HG02571 (cell line): ENCODE data around the gene GPR26.

Experiments used
- ATAC-seq: cut with Tn5 transposase; IDR thresholded peaks from one replicate; pipeline ENCODE4 v1.9.1; 2021; ENCODE audit warnings: mild to moderate bottlenecking, moderate library complexity; ENCODE audit not compliant: unreplicated experiment

Gene GPR26, protein sequence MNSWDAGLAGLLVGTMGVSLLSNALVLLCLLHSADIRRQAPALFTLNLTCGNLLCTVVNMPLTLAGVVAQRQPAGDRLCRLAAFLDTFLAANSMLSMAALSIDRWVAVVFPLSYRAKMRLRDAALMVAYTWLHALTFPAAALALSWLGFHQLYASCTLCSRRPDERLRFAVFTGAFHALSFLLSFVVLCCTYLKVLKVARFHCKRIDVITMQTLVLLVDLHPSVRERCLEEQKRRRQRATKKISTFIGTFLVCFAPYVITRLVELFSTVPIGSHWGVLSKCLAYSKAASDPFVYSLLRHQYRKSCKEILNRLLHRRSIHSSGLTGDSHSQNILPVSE

GRCh38 chr10:123666318-123667236, at the start of gene GPR26:
TSS of gene GPR26 (plus strand) at chr10:123666355. CDS start at chr10:123666408, 53 bp downstream.
- no peak for ATAC-seq

GRCh38 chr10:123618224-123618623, 47.9 kb upstream of the GPR26 start:
- ATAC-seq: no peak

DNA sequence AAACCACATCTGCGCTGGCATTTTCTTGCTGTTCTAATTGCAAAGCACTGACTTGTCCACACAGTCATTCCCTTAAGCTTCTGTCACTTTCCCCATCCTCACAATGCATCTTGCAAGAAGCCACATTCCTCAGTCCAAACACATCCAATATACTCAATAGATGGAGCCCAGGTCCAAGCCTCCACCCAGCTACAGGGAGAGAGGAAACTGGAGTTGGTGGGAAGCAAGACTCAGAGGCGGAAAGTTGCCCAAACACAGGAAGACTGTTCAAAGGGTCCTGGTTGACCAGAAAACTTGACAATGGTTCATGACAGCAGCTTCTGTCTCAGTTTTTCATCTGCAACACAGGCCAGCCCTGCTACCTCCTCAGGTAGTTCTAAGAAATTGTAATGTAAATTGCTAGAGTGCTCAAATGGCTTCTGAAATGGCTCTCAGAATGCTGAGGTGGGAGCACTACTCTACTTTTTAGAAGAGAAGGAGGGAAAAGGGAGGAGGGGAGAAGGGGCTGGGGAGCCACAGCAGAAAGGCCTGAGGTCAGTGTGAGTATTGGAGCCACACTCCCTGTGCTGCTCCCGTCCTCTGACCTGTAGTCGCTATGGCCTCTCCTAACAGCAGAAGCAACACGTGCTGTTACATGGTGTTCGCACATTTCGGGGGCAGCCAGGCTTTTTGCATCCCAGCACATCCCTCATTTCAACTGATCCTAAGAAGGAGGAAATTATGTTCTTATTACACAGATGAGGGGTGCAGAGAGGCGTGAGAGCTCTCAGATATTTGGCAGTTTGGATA, 46.9 kb upstream of the GPR26 start:
- ATAC-seq: no peak

GRCh38 chr10:123620621-123621020, 45.5 kb upstream of the GPR26 start:
- no peak for ATAC-seq

GRCh38 chr10:123621492-123621891, 44.7 kb upstream of the GPR26 start:
- ATAC-seq: no peak

- no peak for ATAC-seq
Observed at GRCh38 chr10:123621916-123622315, 44.2 kb upstream of the GPR26 start.

- ATAC-seq: no peak
Observed at GRCh38 chr10:123622381-123622780, 43.8 kb upstream of the GPR26 start.

DNA sequence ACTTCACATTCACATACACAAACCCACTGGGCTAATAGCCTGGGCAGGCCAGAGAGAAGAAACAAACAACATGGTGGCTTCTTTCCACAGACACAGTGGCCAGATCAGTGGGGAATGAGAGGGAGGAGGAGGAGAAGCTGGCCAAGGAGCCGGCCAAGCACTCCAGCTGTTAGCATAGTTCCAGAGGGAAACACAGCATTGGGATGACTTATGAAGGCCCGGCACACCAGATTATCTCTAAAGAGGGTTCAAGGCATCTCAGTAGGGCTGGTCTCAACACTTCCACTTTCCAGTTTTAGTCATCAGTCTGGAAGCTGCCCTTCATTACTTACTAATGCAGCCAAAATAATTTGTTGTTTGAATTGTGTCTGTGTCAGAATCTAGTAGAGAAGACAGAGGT, 42.1 kb upstream of the GPR26 start:
- no peak for ATAC-seq

DNA sequence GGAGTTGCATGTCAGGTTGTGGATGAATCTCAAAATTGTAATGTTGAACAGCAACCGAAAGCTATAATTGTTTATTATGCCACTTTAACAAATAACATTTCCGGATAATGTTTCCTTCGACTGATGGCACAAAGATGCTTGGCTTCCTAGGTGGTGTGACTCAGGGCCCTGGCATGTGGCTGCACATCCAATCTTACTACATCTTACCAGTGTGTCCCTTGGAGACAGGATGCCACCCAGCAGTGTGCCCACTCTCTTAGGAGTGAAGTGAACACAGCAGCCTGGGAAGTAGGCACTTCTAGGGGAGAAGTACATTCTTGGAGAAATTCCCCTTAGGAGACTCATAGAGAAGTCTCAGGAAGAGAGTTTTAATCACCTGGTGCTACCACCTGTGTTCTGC, 33.0 kb upstream of the GPR26 start:
- ATAC-seq: no peak

DNA sequence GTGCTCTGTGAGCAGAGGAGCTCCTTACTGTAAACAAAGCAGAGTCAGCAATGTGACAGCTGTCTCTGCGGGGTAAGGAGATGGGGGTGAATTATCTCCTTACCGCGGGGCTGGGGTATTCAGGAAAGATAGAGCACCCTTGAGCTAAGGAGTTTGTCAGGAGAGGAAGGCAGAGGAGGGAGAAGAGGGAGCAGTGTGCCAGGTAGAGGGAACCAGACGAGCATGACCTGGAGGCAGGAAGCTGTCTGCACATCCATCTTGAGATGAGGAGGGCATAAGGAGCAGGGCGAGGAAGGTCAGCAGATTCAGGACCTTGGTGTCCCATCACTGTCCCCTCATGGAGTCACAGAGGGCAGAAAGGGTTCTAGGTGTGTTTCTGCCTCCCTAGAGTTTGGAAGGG, 32.5 kb upstream of the GPR26 start:
- ATAC-seq: no peak

DNA sequence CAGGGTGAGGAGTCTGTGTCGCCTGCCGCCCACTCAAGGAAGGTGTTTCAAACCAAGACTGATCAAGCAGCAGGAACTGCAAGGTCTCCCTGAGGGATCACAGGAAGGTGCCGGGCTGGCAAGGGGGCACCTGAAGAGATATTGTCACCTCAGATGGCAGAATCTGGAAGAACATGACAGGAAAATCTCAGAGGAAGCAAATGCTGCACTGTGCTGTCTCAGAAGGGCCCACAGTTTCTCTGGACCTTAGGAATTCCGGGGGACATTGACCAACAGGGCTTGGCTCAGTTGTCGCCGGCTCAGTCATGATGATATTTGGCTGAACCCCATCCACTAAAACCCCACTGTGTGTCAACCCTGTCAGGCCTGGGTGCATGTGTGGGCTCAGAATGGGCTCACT, 31.9 kb upstream of the GPR26 start:
- ATAC-seq: no peak

DNA sequence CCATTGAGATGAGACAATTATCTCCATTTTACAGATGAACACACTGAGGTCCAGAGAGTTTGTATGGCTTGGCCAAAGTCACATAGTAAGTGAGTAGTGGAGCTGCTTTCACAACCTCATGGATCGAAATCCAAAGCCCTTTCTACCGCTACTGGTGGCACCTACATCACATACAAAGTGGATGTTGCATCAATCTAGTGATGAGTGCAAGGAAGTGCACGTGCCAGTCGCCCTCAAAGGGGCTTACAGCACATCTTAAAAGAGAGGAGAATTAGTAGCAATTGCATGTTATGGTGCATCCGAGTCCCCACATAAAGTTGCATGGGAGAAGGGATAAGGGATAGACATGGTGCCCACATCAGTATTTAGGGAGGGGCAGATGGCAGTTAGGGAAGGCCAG, 31.0 kb upstream of the GPR26 start:
- no peak for ATAC-seq

GRCh38 chr10:123635745-123636144, 30.4 kb upstream of the GPR26 start:
- no peak for ATAC-seq

- ATAC-seq: no peak
Observed at GRCh38 chr10:123636598-123637325, 29.4 kb upstream of the GPR26 start.

DNA sequence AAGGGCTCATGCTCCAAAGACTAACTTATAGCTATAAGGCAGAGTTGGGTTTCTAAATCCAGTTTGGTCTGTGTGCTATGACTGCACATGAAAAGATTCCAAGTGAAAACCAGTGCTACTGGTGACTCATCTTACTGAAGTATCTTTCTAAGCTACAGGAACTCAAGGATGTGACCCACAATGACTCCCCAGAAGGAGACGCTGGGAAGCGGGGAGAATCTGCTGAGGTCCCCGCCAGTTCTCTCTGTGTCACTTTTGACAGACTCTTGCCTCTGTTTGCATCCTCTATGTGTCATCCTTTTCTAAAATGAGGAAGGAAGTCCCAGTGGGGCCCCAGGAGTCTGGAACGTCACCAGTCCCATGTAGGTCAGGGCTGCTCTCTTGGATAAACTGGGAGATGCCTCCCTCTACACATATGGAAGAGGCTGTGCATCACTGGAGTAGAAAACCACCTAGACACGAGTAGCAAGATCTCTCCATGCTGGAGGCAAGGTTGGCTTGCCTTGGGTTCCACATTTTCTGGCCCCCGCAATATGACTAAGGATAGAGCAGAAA, 28.8 kb upstream of the GPR26 start:
- no peak for ATAC-seq

GRCh38 chr10:123639131-123639530, 27.0 kb upstream of the GPR26 start:
- ATAC-seq: no peak

DNA sequence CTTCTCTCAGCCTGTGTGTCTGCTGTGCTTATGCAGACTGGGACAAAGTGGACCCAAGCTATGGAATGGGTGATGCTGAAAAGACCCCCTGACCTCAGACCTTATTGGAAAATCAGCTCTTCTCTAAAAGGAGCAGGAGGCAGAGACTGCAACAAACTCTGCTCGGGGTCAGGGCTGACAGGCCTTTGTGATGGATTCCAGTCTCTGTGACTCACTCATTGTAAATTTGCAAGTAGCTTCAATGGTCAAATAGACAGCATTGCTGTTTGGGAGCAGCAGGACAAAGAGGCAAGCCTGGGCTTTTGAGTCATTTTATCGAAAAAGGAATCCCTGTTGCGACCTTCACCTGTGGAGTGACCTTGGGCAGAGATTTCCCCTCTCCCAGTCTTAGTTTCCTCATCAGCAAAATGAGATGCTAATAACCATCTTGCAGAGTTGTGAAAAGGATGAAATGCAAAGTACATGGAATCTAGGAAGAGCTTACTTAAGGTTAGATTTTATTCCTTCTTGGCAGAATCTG, 26.1 kb upstream of the GPR26 start:
- no peak for ATAC-seq

DNA sequence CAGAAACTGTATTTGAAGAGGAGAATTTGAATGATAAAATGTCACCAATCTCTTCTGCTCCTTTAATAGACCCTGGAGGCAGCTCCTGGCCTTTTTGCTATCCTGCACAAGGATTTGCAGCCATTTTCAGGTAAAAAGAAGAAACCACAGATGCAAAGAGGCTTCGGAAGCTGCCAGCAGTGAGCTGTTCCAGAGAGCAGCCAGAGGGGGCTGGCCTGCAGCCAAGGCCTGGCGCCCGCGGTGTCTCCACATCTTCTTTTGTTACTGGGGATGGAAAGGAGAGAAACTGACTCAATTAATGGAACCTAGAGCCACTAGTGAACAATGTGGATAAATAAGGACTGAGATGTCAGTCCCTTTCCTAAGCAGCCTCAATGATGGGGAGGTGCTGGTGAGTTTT, 23.9 kb upstream of the GPR26 start:
- no peak for ATAC-seq

GRCh38 chr10:123642697-123643096, 23.5 kb upstream of the GPR26 start:
- ATAC-seq: no peak

DNA sequence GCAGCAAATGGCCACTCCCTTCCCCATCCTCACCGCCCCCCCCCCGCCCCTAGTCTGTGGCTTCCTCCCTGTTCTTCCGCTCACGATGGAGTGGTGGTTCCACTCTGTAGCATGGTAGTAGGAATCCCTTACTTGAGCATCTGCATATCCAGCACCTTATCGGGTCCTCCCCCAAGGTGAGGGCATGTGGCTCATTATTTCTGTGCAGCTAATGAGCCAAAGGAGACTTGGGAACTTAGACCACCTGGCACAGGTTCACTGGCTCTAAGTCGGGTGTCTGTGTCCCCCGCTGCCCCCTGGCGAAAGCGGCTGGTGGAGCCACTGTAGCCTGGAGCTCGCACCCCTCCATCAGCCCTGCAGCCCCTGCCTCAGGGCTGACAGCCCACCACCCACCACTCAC, 22.8 kb upstream of the GPR26 start:
- ATAC-seq: no peak
